Measurements from ENCODE around the gene MX2.

The MX2 gene

GRCh38 chr21:41363370-41364270, 1.8 kb downstream of the MX2 start:
- DNase-seq (ENCODE audit: low read depth): no peak

GRCh38 chr21:41364308-41364707, 2.5 kb downstream of the MX2 start:
- no peak for DNase-seq (ENCODE audit: low read depth)

DNA sequence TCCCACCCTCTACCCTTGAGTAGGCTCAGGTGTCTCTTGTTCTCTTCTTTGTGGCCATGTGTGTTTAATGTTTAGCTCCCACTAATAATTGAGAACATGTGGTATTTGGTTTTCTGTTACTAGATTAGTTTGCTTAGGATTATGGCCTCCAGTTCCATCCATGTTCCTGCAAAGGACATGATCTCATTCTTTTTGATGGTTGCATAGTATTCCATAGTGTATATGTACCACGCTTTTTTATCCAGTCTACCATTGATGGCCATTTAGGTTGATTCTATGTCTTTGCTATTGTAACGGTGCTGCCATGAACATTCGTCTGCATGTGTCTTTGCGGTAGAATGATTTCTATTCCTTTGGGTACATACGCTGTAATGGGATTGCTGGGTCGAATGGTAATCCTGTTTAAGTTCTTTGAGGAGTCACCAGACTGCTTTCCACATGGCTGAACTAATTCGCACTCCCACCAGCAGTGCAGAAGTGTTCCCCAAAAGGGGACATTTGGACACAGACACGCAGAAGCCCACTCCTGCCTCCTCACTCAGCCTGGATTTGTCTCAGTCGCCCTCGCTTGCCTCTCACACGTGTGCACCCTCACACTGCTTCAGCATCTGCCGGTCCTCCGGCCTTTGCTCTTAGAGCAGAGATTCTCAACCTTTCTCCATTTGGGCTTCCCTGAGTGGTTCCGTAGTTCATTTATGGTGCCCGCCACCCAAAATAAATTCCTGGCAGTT, 3.7 kb downstream of the MX2 start:
- no peak for DNase-seq (ENCODE audit: low read depth)

GRCh38 chr21:41366522-41367151, 4.8 kb downstream of the MX2 start:
- no peak for DNase-seq (ENCODE audit: low read depth)

- no peak for DNase-seq (ENCODE audit: low read depth)
Observed at GRCh38 chr21:41367301-41367944, 5.6 kb downstream of the MX2 start.

- no peak for DNase-seq (ENCODE audit: low read depth)
Observed at GRCh38 chr21:41367945-41368734, 6.3 kb downstream of the MX2 start.

GRCh38 chr21:41368735-41369104, 6.9 kb downstream of the MX2 start:
- DNase-seq (ENCODE audit: low read depth): no peak

GRCh38 chr21:41369105-41369919, 7.5 kb downstream of the MX2 start:
- DNase-seq (ENCODE audit: low read depth): peak; percentile 12

DNA sequence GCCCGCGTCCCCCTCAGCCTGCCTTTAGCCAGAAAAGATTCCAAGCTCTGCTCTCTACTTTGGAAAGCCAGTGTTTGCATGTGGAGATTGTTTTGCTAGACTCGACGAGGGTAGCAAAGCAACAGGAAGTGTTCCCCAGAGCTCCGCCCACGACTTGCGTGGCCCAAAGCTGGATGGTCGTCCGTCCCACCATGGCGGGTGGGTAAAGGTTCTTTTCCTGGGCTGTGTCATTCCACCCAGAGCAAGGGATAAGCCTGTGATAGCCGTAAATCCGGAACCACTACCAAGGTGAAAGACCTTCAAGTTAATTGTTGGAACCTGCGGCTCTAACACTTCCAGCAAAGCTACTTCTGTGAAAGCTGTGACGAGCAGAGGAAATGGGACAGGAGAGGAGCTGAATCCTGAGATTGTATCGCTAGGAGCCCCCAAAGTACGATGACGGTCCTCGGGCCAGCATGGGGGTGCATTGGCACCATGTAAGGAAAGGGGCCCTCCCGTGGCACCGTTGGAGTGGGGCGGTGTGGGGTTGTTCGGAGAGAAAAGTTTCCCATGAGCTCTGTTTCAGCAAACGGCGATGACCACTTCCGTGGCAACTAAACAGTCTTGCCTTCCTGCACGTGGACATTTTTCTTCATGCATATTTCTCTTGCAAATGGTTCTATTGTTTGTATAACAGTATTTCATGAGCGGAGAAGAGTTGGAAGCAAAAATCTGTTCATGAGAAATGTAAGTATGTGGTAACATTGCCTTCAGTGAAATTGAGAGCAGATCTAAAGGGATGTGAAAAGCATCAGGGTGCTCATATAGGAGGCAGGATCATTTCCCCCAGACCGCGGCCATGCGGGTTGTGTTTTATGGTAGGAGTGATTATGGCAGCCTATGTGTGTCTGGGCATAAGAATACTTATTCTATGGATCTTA, 8.4 kb downstream of the MX2 start:
- peak; percentile 24 for DNase-seq (ENCODE audit: low read depth)

DNA sequence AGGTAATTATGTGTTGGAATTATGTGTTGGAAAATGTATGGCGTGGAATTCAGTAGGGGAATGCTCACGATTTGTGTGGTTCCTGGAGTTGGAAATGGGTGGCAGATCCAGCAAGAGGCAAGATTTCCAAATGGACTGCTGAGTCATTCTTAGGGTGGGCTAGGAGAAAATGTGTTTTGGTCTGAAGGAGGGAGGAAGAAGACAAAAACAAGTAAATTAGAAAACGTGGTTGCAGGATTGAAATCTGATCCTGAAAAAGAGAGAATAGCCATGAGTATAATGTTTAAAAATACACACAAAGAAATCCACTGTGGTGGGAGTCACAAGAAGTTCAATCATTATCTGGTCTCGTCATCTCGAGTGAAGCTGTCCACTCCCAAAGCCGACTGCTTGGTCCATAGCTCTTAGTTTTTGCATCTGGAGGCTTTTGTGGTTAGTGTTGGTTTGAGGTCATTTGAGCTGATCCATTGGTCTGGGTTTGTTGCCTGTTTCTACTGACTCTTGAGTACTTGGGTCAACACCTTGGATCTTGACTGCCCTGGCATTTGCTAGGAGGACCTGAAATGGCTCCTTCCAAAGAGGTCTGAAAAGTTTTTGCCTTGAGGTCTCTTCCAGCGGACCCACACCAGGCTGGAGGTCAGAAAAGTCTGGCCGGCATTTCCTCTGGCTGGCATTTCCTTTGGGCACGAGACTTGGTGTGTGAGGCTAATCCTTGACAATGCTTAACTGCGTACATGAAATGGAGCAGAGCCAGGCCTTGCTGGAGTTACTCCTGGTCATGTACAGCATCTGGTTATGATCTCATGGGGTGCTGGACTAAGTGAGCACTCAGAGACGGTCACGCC, 9.2 kb downstream of the MX2 start:
- no peak for DNase-seq (ENCODE audit: low read depth)

GRCh38 chr21:41371685-41372030, 9.8 kb downstream of the MX2 start:
- DNase-seq (ENCODE audit: low read depth): no peak

DNA sequence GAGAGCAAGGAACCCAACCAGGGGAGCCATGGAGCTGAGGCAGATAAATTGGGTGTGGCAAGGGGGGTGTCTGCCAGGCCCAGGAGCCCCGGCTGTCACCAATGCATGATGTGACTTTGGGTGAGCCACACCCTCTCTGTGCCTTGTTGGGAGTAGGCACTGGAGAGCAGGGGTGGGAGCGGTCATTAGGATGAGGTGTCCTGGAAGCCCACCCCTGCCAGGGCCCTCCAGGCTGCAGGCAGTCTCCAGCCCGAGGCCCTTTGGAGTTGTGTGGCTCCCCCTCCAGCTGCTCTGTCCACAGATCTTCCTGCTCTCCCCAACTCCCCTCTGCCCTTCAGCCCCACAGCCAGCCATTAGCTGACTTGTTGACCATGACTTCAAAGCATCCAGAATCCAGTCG, 11.4 kb downstream of the MX2 start:
- DNase-seq (ENCODE audit: low read depth): no peak

GRCh38 chr21:41373763-41374162, 11.9 kb downstream of the MX2 start:
- no peak for DNase-seq (ENCODE audit: low read depth)

DNA sequence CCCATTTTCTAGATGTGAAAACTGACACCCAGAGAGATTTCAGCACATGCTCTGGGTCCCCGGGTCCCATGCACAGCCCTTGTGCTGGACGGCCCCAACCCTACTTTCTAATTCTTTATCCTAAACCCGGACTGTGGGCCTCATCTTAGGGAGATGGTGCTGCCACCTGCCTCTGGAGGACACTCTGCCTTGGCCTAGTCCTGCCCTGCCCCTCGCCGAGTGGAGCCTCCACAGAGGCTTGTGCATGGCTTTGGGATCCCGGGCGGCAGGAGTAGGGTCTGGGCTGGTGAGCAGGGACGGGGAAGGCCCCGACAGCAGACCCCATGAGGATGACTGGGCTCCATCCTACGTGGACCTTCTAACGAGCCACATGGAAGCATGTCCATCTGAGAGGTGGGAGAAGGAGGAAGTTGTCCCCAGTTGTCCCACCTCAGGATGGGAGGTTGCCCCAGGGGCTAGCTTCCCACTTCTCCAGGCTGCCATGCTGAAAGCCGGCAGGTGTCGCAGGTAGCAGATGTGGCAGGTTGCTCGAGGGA, 12.4 kb downstream of the MX2 start:
- no peak for DNase-seq (ENCODE audit: low read depth)

- no peak for DNase-seq (ENCODE audit: low read depth)
Observed at GRCh38 chr21:41374867-41375533, 13.2 kb downstream of the MX2 start.

GRCh38 chr21:41375875-41376274, 14.0 kb downstream of the MX2 start:
- no peak for DNase-seq (ENCODE audit: low read depth)

DNA sequence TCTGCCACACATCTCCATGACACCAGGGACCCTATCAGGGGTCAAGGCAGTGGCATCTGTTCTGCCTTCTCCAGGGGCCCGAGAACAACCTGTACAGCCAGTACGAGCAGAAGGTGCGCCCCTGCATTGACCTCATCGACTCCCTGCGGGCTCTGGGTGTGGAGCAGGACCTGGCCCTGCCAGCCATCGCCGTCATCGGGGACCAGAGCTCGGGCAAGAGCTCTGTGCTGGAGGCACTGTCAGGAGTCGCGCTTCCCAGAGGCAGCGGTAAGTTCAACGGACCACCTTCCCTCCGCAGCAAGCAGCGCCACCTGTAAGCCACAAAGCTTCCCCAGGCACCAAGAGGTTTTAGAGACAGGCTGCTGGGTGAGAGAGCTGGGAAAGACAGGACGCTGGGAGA, 15.9 kb downstream of the MX2 start:
- DNase-seq (ENCODE audit: low read depth): no peak

- no peak for DNase-seq (ENCODE audit: low read depth)
Observed at GRCh38 chr21:41378849-41379248, 17.0 kb downstream of the MX2 start.

Data from activated T-cell treated with anti-CD3 and anti-CD28 coated beads for 24 hours (primary cell).